Transverse colon (tissue), 3 donors: ENCODE measurements around the gene GPATCH1.
"Not testable (repeated sequence)": the region's sequence is repeated elsewhere in the genome, so short reads cannot be mapped to it uniquely, and the experiment has no call there.

Experiments used
- EP300 ChIP-seq: sonication (generic); formaldehyde crosslinking; IDR thresholded peaks from one replicate; pipeline ENCODE4 v1.6.1; 2017; ENCODE audit warnings: antibody characterized with exemption, low read depth
- POLR2A ChIP-seq: fragments of 450-650 bp; IDR thresholded peaks from one replicate; pipeline ENCODE4 v1.6.1; 2016; ENCODE audit warnings: antibody characterized with exemption, mild to moderate bottlenecking, moderate library complexity
- TF ChIP-seq, protein P1 (sequence below), 5 experiments: fragments of 200-600 bp in 3 of 5; fragments of 450-650 bp in 2 of 5; sonication (generic) in 3 of 5; IDR thresholded peaks; 1 replicate in 2 of 5; 2 replicates in 3 of 5; pipeline ENCODE4 v1.5.1; 2016 to 2017; ENCODE audit warnings: antibody characterized with exemption in 5 of 5, inconsistent platforms in 3 of 5, mild to moderate bottlenecking in 2 of 5, moderate library complexity in 1 of 5

- TF ChIP-seq, protein P1, sequence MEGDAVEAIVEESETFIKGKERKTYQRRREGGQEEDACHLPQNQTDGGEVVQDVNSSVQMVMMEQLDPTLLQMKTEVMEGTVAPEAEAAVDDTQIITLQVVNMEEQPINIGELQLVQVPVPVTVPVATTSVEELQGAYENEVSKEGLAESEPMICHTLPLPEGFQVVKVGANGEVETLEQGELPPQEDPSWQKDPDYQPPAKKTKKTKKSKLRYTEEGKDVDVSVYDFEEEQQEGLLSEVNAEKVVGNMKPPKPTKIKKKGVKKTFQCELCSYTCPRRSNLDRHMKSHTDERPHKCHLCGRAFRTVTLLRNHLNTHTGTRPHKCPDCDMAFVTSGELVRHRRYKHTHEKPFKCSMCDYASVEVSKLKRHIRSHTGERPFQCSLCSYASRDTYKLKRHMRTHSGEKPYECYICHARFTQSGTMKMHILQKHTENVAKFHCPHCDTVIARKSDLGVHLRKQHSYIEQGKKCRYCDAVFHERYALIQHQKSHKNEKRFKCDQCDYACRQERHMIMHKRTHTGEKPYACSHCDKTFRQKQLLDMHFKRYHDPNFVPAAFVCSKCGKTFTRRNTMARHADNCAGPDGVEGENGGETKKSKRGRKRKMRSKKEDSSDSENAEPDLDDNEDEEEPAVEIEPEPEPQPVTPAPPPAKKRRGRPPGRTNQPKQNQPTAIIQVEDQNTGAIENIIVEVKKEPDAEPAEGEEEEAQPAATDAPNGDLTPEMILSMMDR (IDR thresholded peaks at IDR 0.05), result not testable (repeated sequence)
- TF ChIP-seq EP300, POLR2A: not testable (repeated sequence)
These were observed 44.4 kb upstream of the GPATCH1 start for GRCh38 chr19:33036370-33037167.
